HepG2 (cell line): Measurements from ENCODE around the gene TEC. TPM values are rescaled to one million over a fixed set of nuclear protein-coding genes. Genes with fewer than 3 reads are reported as not detected.
"Not testable (repeated sequence)": the region's sequence is repeated elsewhere in the genome, so short reads cannot be mapped to it uniquely, and the experiment has no call there.

Experiments
- ATAC-seq: fragments of 200-7000 bp; cut with Tn5 transposase; 3 replicates; pipeline ENCODE4 v1.9.1; 2020; ENCODE audit warnings: mild to moderate bottlenecking, moderate library complexity
- BruUV-seq: library from RNA; stranded (reverse); fragments of 400-500 nt; replicated peaks from 2 replicates; lab custom pipeline; 2021; lab: Mats Ljungman, UMichigan
- CTCF ChIA-PET: fragments of 300-600 bp; formaldehyde crosslinking; extraction: SDS; loops from one replicate; lab custom pipeline; 2021; ENCODE audit warnings: low total read pairs, inconsistent platforms, low intra/inter-chr PET ratio; lab: Yijun Ruan, JAX
- POLR2A ChIA-PET: fragments of 350-600 bp; sonication (Branson Sonifier 250); formaldehyde crosslinking; loops from one replicate; lab custom pipeline; 2020; ENCODE audit warnings: antibody characterized with exemption, inconsistent platforms; lab: Yijun Ruan, JAX
- DNase-seq: peaks from one replicate; pipeline ENCODE4 v3.0.0-alpha.2; 2015; ENCODE audit warnings: low spot score
- FAIRE-seq: peaks from 3 replicates; lab custom pipeline; 2011; peaks lifted over from hg19 to GRCh38; lab: Jason Lieb, UNC
- H2AFZ ChIP-seq: one replicate; pipeline ENCODE4 v1.6.1; 2011; ENCODE audit warnings: low read length, inconsistent platforms
- H3K27ac ChIP-seq: fragments of 300-600 bp; 3 replicates; pipeline ENCODE4 v1.8.0; 2011; ENCODE audit warnings: mixed run types, mild to moderate bottlenecking, mixed read lengths, low read length, inconsistent platforms; ENCODE audit not compliant: insufficient read depth; ENCODE audit errors: extremely low read length
- H3K27me3 ChIP-seq, 2 experiments: fragments of 200-600 bp in 1 of 2; 2 replicates in 1 of 2; 3 replicates in 1 of 2; pipeline versions ENCODE4 v1.6.0 to v1.8.0; 2011; ENCODE audit warnings: low read length in 2 of 2, mild to moderate bottlenecking in 2 of 2, moderate library complexity in 2 of 2, inconsistent platforms in 1 of 2; ENCODE audit not compliant: insufficient read depth in 2 of 2, control insufficient read depth in 1 of 2
- H3K36me3 ChIP-seq, 2 experiments: fragments of 200-600 bp in 1 of 2; replicated peaks in 1 of 2; 2 replicates in 1 of 2; 3 replicates in 1 of 2; pipeline versions ENCODE4 v1.5.1 to v1.8.0; 2011; ENCODE audit warnings: low read length in 2 of 2, inconsistent platforms in 1 of 2; ENCODE audit not compliant: insufficient read depth in 2 of 2, control insufficient read depth in 1 of 2
- H3K4me1 ChIP-seq: 2 replicates; pipeline ENCODE4 v1.5.1; 2012; ENCODE audit warnings: low read length, inconsistent platforms; ENCODE audit not compliant: insufficient read depth
- H3K4me2 ChIP-seq: 2 replicates; pipeline ENCODE4 v1.6.0; 2011; ENCODE audit warnings: low read depth, low read length, inconsistent platforms
- H3K4me3 ChIP-seq, 3 experiments: fragments of 200-600 bp in 1 of 3; sonication (generic), shearing (Covaris generic) in 1 of 3; replicated peaks in 1 of 3; 2 replicates each; pipeline ENCODE4 v1.5.1; 2011 to 2016; ENCODE audit warnings: low read length in 3 of 3, inconsistent platforms in 2 of 3, low read depth in 2 of 3, mild to moderate bottlenecking in 2 of 3, control low read depth in 1 of 3, mixed read lengths in 1 of 3; ENCODE audit not compliant: insufficient read depth in 1 of 3
- H3K79me2 ChIP-seq: one replicate; pipeline ENCODE4 v1.6.1; 2011; ENCODE audit warnings: low read length, inconsistent platforms; ENCODE audit not compliant: insufficient read depth
- H3K9ac ChIP-seq: 2 replicates; pipeline ENCODE4 v1.6.0; 2011; ENCODE audit warnings: mild to moderate bottlenecking, low read depth, low read length, inconsistent platforms; ENCODE audit not compliant: insufficient read depth
- H3K9me3 ChIP-seq: 2 replicates; pipeline ENCODE4 v1.5.1; 2012; ENCODE audit warnings: mild to moderate bottlenecking, low read length
- H4K20me1 ChIP-seq: 2 replicates; pipeline ENCODE4 v1.6.0; 2011; ENCODE audit warnings: inconsistent platforms, mild to moderate bottlenecking, low read length, moderate library complexity; ENCODE audit not compliant: insufficient read depth
- ARNTL ChIP-seq: sonication (generic); formaldehyde crosslinking; IDR thresholded peaks from 2 replicates; pipeline ENCODE4 v1.4.0; 2020; ENCODE audit warnings: mild to moderate bottlenecking, missing genetic modification reagents
- CREB1 ChIP-seq, 2 experiments: fragments of 450-650 bp in 1 of 2; IDR thresholded peaks; 2 replicates each; pipeline ENCODE4 v1.6.1; 2016 to 2017; ENCODE audit warnings: control low read depth in 1 of 2, mild to moderate bottlenecking in 1 of 2, missing compliant biosample characterization in 1 of 2, missing genetic modification characterization in 1 of 2
- GPN1 ChIP-seq: sonication (generic); formaldehyde crosslinking; IDR thresholded peaks from 2 replicates; pipeline ENCODE4 v1.5.1; 2020; ENCODE audit warnings: missing genetic modification reagents, borderline replicate concordance
- KLF6 ChIP-seq: IDR thresholded peaks from 2 replicates; pipeline ENCODE4 v1.8.0; 2016; ENCODE audit warnings: missing biosample characterization, missing genetic modification reagents
- MED8 ChIP-seq: sonication (generic); formaldehyde crosslinking; IDR thresholded peaks from 2 replicates; pipeline ENCODE4 v1.8.1; 2023; ENCODE audit warnings: mild to moderate bottlenecking, missing genetic modification reagents; ENCODE audit not compliant: insufficient replicate concordance
- SRF ChIP-seq: IDR thresholded peaks from 2 replicates; pipeline ENCODE4 v1.6.1; 2011; ENCODE audit warnings: mild to moderate bottlenecking, low read depth, low read length, moderate library complexity
- ZNF552 ChIP-seq: sonication (generic); formaldehyde crosslinking; IDR thresholded peaks from 2 replicates; pipeline ENCODE4 v1.9.0; 2022; ENCODE audit warnings: missing genetic modification reagents, mild to moderate bottlenecking, borderline replicate concordance
- ZNF619 ChIP-seq: sonication (generic); formaldehyde crosslinking; IDR thresholded peaks from 2 replicates; pipeline ENCODE4 v1.4.0; 2020; ENCODE audit warnings: mild to moderate bottlenecking, missing genetic modification reagents
- ZNF788 ChIP-seq: sonication (generic); formaldehyde crosslinking; IDR thresholded peaks from 2 replicates; pipeline ENCODE4 v1.5.0; 2020; ENCODE audit warnings: mild to moderate bottlenecking, missing genetic modification reagents, borderline replicate concordance
- ZSCAN31 ChIP-seq: sonication (generic); formaldehyde crosslinking; IDR thresholded peaks from 2 replicates; pipeline ENCODE4 v1.5.0; 2020; ENCODE audit warnings: low read depth, mild to moderate bottlenecking, missing genetic modification reagents
- WGBS: methylation state at CpG from one replicate; pipeline ENCODE4 v1.1.6; 2017; ENCODE audit warnings: low lambda C conversion rate; 5-methylcytosine and 5-hydroxymethylcytosine counted together
- in situ Hi-C: cut with HindIII; loops from 2 replicates; pipeline ENCODE4 v1.10.0; 2017; ENCODE audit warnings: low pct_unique_long_range_greater_than_20kb; ENCODE audit not compliant: extremely low pct_ligation_motif_present
- intact Hi-C: fragments of 100-400 bp; cut with micrococcal nuclease; formaldehyde crosslinking; loops from one replicate; pipeline ENCODE4 v1.10.0; 2022; ENCODE audit not compliant: unreplicated experiment
- polyA plus RNA-seq, 8 experiments: library from polyadenylated mRNA; depleted of rRNA in 3 of 8; stranded (reverse) in 7 of 8; unstranded in 1 of 8; fragments of >200 nt; fragmentation: Illumina TruSeq in 4 of 8; extraction: Trizol in 4 of 8; gene quantifications; 2 replicates each; pipeline versions ENCODE4 v1.2.1 to v1.2.3, GENCODE V29; 2011 to 2016; ENCODE audit warnings: low read depth in 4 of 8, missing spikeins in 1 of 8, mixed read lengths in 1 of 8; ENCODE audit not compliant: insufficient read depth in 1 of 8
- total RNA-seq, 5 experiments: library from RNA; depleted of rRNA; stranded (reverse); fragments of >200 nt; fragmentation: Illumina TruSeq; extraction: Trizol; gene quantifications; 2 replicates each; pipeline ENCODE4 v1.2.3, GENCODE V29; 2016; ENCODE audit warnings: low read depth in 1 of 5
- TF ChIP-seq, protein P1 (sequence below): sonication (generic); formaldehyde crosslinking; IDR thresholded peaks from 2 replicates; pipeline ENCODE4 v1.5.1; 2020; ENCODE audit warnings: mild to moderate bottlenecking, missing genetic modification reagents, moderate library complexity
- TF ChIP-seq, protein P2 (sequence below): IDR thresholded peaks from 2 replicates; pipeline ENCODE4 v1.6.1; 2016; ENCODE audit warnings: missing biosample characterization, missing genetic modification reagents, low read depth

The TEC gene
- total and polyA plus RNA-seq, 2 of the 13 experiments (the other 11 are each of a cell fraction or from before 2014, with no cell fraction given) = 0.05 to 0.20 TPM

DNA sequence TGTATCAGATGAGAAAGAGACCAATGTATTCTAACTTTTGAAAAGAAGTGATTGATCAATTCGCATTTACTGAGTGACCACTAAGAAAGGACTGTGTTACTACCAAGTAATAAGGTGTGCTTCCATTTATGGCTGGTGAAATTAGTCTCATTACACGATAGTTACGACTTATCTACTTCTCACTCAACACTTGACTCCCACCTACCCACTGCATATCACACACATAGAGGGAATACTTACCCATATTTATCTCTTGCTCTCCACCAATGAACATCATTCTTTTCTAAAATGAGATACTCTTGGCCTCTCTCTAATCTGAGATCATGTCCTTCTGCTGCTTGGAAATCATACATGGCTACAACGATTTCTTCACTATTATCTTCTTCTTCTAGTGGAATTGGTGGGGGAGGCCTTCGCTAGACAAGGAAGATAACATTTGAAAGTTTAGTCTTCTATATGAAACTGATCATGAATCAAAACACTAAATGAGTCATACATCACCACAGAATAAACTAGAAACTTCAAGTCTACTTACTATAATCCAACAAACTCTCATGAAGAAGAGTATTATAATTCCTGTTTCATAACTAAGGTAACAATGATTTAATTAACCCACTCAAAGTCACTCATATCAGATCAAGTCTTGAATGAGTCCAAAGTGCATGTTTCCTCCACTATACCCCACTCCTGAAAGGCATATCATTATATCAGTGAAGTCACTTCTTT lies 101.9 kb downstream of the TEC start:
- WGBS = 52% methylated on average over 5 of the region's 5 CpGs
- CTCF ChIA-PET = no interaction called here
- H3K4me1 ChIP-seq = no peaks in the 10 kb centered on the region
- no peak for FAIRE-seq
- POLR2A ChIA-PET = no interaction called here
- H3K4me2 ChIP-seq = no peak overlapping the region
- H3K27ac ChIP-seq = no peak overlapping the region
- intact Hi-C loops = no loop called here
- in situ Hi-C loops = no loop called here
- no peaks in the 10 kb centered on the region for H3K36me3 ChIP-seq
- no peaks in the 10 kb centered on the region for H4K20me1 ChIP-seq
- DNase-seq = no peak
- H3K27me3 ChIP-seq = no peaks in the 10 kb centered on the region
- H3K4me3 ChIP-seq = no peak overlapping the region
- no peak for TF ChIP-seq SRF
- no peak for TF ChIP-seq CREB1 (IDR thresholded peaks at IDR 0.05)
- TF ChIP-seq CREB1 (CRISPR knock-in tag; IDR thresholded peaks at IDR 0.05) = no peak
- no peak for TF ChIP-seq ZSCAN31
- no peak for TF ChIP-seq ZNF552
- no peak for TF ChIP-seq ZNF619
- TF ChIP-seq MED8 (CRISPR knock-in tag) = no peak
- TF ChIP-seq ZNF788 = no peak
- TF ChIP-seq, protein P1, sequence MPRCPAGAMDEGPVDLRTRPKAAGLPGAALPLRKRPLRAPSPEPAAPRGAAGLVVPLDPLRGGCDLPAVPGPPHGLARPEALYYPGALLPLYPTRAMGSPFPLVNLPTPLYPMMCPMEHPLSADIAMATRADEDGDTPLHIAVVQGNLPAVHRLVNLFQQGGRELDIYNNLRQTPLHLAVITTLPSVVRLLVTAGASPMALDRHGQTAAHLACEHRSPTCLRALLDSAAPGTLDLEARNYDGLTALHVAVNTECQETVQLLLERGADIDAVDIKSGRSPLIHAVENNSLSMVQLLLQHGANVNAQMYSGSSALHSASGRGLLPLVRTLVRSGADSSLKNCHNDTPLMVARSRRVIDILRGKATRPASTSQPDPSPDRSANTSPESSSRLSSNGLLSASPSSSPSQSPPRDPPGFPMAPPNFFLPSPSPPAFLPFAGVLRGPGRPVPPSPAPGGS (CRISPR knock-in tag) = no peak
- TF ChIP-seq, protein P2, sequence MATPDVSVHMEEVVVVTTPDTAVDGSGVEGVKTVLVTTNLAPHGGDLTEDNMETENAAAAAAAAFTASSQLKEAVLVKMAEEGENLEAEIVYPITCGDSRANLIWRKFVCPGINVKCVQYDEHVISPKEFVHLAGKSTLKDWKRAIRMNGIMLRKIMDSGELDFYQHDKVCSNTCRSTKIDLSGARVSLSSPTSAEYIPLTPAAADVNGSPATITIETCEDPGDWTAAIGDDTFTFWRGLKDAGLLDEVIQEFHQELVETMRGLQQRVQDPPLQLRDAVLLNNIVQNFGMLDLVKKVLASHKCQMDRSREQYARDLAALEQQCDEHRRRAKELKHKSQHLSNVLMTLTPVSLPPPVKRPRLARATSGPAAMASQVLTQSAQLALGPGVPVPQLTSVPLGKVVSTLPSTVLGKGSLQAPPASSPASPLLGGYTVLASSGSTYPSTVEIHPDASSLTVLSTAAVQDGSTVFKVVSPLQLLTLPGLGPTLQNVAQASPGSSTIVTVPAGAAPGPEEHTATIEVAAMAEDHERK (CRISPR knock-in tag) = no peak
- TF ChIP-seq ARNTL = no peak
- no peak for TF ChIP-seq KLF6 (CRISPR knock-in tag)
- TF ChIP-seq GPN1 = no peak
- H3K79me2 ChIP-seq = no peaks in the 10 kb centered on the region
- ATAC-seq = no peak
- H3K9ac ChIP-seq = no peak overlapping the region
- no peaks in the 10 kb centered on the region for H3K9me3 ChIP-seq
- BruUV-seq = no TSS peak
- H2AFZ ChIP-seq = no peak overlapping the region

DNA sequence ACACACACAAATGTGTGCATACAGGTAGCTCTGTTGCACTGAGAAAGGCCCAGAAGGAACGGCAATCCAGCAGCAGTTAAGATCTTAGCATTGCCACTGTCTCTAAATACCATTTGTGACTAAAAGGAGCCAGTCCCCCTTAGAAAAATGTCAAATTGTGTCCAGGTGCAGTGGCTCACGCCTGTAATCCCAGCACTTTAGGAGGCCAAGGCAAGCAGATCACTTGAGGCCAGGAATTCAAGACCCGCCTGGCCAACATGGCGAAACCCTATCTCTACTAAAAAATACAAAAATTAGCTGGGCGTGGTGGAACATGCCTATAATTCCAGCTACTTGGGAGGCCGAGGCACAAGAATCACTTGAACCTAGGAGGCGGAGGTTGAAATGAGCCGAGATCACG lies 105.1 kb downstream of the TEC start:
- H2AFZ ChIP-seq, H3K27ac ChIP-seq, H3K9ac ChIP-seq, in situ Hi-C loops, H3K27me3 ChIP-seq, H3K4me3 ChIP-seq, H3K79me2 ChIP-seq, FAIRE-seq, H3K9me3 ChIP-seq, H4K20me1 ChIP-seq, H3K36me3 ChIP-seq, H3K4me2 ChIP-seq, H3K4me1 ChIP-seq, CTCF ChIA-PET, intact Hi-C loops, BruUV-seq, DNase-seq, POLR2A ChIA-PET, ATAC-seq: not testable (repeated sequence)
- 75% methylated on average over 9 of the region's 9 CpGs for WGBS
